GM12875 (cell line): ENCODE measurements around the gene MAP9.

ENCODE experiments used
- H3K4me3 ChIP-seq: one replicate; pipeline ENCODE4 v1.5.1; 2011; ENCODE audit warnings: low read depth, low read length, control low read depth
- CTCF ChIP-seq: IDR thresholded peaks from 2 replicates; pipeline ENCODE4 v1.5.1; 2011; ENCODE audit warnings: low read depth, mild to moderate bottlenecking, control low read depth, inconsistent platforms, low read length, moderate library complexity, borderline replicate concordance; ENCODE audit not compliant: insufficient read depth

MAP9 gene

GRCh38 chr4:155408796-155409195 is 32.0 kb upstream of the MAP9 start:
- H3K4me3 ChIP-seq, result no peak overlapping the region
- no peak for TF ChIP-seq CTCF

- TF ChIP-seq CTCF, result no peak
- H3K4me3 ChIP-seq, result no peak overlapping the region
Measured at GRCh38 chr4:155407480-155407879, 30.7 kb upstream of the MAP9 start.

GRCh38 chr4:155405059-155405458 is 28.3 kb upstream of the MAP9 start:
- no peak overlapping the region for H3K4me3 ChIP-seq
- no peak for TF ChIP-seq CTCF

- no peak for TF ChIP-seq CTCF
- H3K4me3 ChIP-seq, result no peak overlapping the region
Measured at GRCh38 chr4:155403886-155404285, 27.1 kb upstream of the MAP9 start.

- TF ChIP-seq CTCF, result no peak
- no peak overlapping the region for H3K4me3 ChIP-seq
Measured at GRCh38 chr4:155402941-155403340, 26.2 kb upstream of the MAP9 start.

GRCh38 chr4:155400893-155401292 is 24.1 kb upstream of the MAP9 start:
- no peak for TF ChIP-seq CTCF

GRCh38 chr4:155399974-155400697 is 23.4 kb upstream of the MAP9 start:
- TF ChIP-seq CTCF, result no peak
- H3K4me3 ChIP-seq, result no peak overlapping the region

More at GRCh38 chr4:155400893-155401292, 24.1 kb upstream of the MAP9 start:
- H3K4me3 ChIP-seq, result no peak overlapping the region
